ENCODE results near the gene ZNF454.

ZNF454 gene

DNA sequence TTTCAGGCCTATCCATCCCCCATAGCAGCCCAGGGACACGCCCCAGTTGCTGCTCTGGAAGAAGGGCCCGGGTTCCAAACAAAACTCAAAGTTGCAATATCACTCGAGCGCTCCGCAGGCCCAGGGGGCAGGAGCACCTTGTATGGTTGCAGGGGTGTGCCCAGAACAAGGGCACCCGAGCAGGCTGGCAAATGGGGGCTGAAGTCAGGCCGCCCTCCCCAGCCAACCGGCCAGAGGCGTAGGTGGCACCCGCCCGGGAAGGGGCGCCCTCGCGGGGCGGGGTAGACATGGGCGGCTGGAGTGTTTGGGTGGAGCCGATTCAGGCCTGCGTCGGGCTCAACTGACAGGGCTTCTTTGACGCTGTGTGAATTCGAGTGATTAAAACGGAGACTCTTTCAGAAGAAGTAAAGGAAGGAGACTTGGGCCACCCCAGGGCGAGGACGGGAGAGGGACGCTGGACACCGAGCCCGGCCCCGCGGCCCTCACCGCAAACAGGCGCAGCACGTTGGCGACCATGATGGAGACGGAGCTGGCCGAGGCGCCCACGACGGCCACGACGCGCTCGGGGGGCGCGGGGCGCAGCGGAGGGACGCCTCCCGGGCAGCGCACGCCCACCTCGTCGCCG, 53.1 kb downstream of the ZNF454 start:
- no peak for DNase-seq

DNA sequence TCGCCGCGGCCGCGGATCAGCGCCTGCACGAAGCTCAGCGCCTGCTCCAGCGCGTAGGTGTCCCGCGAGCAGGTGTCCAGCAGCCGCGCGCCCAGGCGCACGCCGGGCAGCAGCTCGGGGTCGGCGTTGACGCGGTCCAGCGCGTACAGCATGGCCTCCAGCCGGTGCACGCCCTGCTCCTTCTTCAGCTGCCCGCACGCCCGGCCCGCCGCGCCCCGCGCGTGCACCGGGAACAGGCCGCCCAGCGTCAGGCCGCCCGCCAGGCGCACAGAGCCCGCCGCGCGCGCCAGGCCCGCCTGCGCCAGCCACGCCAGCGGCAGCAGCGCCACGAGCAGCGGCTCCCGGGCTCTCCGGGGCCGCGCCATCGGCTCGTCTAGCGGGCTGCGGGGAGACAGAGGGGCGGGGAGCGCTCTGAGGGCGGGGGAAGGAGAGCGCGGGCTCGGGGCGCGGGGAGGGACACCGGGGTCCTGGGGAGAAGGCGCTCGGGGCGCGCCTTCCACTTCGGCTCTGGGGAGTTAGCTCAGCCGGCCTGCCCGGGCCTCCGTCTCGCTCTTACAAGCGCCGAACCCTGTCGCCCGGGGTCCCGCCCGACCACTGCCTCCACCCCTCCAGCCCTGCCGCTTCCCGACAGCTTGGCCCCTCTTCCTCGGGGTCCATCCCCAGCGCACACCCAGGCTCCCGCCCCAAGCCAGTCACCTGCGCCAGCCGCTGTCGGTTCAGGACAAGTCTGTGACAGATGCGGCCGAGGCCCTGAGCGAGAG, 53.8 kb downstream of the ZNF454 start, which contains the start of gene GRM6:
Gene GRM6, minus strand, starts transcription at position 741 of the 761 bp plus-strand sequence. Its CDS starts 376 bp downstream, at position 365.
- no peak for DNase-seq

DNA sequence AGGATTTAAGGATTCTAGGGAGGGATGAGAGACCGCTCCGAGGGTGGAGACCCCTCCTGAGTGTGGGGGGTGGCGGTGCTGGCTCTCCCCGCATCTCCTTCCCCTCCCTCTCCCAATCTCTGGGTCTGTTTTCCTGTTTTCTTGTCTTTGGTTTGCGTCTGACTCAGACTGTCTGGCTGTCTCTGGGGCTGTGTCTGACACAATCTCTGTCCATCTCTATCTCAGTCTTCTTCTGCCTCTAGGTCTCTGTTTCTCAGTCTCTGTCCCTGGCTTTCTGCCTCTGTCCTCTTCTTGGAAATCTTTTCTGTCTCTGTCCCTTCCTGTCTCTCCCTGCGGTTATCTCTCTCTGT, 54.3 kb downstream of the ZNF454 start:
- no peak for DNase-seq

DNA sequence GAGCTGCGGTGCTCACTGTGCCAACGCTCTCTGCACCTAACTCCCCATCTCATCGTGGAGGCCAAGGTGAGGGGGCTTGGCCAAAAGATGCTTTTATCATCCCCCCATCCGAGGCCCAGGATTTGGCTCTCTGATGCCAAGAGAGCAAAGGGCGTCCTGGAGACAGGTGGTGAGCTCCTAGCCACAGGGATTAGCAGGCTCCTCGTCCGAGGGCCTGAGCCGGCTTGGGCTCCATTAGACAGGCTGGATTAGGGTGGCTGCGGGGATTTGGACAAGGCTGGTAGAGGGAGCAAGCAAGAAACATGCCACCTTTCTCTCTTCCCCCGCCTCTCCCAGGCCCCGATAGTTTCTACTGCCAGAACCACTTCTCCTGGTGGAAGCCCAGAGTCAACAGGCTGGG, 55.2 kb downstream of the ZNF454 start:
- no peak for DNase-seq

DNA sequence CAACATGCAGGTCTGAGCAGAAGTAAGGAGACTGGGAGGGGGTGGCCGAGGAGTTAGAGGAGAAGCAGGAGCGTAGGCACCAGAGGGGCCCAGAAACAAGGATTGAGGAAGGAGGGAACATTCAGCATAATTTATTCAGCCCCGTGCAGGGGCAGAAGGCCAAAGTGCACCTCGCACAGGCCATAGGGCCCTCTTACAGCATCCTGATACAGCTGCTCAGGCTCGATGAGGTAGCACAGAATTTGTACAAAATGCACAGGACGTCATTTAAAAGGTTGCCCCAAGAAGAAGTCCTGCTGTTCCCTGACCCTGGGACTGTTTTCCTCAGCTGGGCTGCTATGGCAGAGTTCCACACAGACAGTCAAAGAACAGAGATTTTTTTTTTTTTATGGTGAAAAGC, 56.2 kb downstream of the ZNF454 start:
- no peak for DNase-seq

DNA sequence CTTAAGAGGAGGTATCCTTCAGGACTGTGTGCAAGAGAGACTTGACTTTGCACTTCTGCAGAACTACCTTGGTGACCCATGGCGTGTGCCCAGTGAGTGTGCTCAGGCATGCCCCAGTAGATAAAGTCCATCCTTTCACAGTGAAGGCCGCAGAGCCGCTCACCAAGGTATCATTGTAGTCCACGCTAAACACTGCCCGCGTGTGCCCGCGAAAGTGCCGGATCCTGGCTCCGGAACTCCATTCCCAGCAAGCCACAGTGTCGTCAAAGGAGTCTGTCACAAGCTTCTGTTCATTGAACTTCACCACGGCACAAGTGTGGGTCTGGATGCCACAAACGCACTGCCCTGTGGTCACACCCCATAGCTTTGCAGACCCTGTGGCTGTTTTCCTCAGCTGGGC, 57.4 kb downstream of the ZNF454 start:
- no peak for DNase-seq

DNA sequence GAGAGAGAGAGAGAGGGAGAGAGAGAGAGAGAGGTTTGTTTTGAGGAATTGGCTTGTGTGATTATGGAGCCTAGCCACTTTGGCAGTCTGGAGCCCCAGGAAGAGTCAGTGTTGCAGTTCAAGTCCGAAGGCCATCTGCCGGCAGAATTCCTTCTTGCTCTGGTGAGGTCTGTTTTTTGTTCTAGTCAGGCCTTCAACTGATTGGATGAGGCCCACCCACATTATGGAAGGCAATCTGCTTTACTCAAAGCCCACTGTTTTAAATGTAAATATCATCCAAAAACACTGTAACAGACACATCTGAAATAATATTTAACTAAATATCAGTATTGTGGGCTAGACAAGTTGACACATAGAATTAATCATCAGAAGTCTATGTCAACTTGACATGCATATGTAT, 65.6 kb downstream of the ZNF454 start:
- no peak for DNase-seq

DNA sequence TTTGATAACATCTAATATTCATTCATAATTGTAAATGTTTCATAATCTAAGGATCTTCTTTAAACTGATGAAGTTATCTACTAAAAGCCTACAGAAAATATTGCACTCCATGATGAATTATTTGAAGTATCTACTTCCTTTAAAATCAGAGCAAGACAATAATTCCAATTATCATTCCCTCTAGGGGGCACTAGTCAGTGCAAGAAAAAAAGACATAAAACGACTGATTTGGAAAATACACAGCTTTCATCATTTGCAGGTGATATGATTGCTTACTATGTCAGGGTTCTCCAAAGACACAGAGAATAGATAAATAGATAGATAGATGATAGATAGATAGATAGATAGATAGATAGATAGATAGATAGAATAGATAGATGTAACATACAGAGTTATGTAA, 67.7 kb downstream of the ZNF454 start:
- DNase-seq: no peak
